Dermis lymphatic vessel endothelial cell (primary cell): Measurements from ENCODE around the gene MYH6. TPM values are rescaled to one million over a fixed set of nuclear protein-coding genes. Genes with fewer than 3 reads are reported as not detected.

Source experiments
- total RNA-seq: library from RNA; depleted of rRNA; stranded (reverse); fragments of >200 nt; gene quantifications from 2 replicates; pipeline ENCODE4 v1.2.1, GENCODE V29; 2014

MYH6 gene
- total RNA-seq = not detected in 2 replicates

GRCh38 chr14:23407516-23408306 lies at the start of gene MYH6:
Gene MYH6 (minus strand): TSS chr14:23408273. CDS start chr14:23407223, 1,050 bp downstream.

GRCh38 chr14:23435543-23436326 lies 27.7 kb upstream of the MYH6 start, which contains the start of gene MYH7:
Gene MYH7 (minus strand): TSS chr14:23435660. CDS start chr14:23433732, 1,928 bp downstream.

GRCh38 chr14:23376482-23377197 lies 31.4 kb downstream of the MYH6 start, which contains the start of gene CMTM5:
Gene CMTM5 (plus strand): TSS chr14:23377046. CDS start chr14:23377252, 206 bp downstream.

GRCh38 chr14:23372509-23372908 lies 35.6 kb downstream of the MYH6 start, which contains the start of gene IL25:
Gene IL25 (plus strand): TSS chr14:23372809.

GRCh38 chr14:23365036-23365731 lies 42.9 kb downstream of the MYH6 start, which contains the start of gene EFS:
Gene EFS (minus strand): TSS chr14:23365172. CDS start chr14:23365025, 147 bp downstream.

GRCh38 chr14:23352506-23353432 lies 55.3 kb downstream of the MYH6 start, which contains the start of gene SLC22A17:
Gene SLC22A17 (minus strand): TSS chr14:23352887.

Other genes starting within 250 kb of the MYH6 start
- 0.11 and 3.1 TPM in 2 replicates for gene SLC7A8, start 224.6 kb downstream of the MYH6 start, total RNA-seq
- gene RNF212B, start 170.3 kb downstream of the MYH6 start, total RNA-seq = not detected in 2 replicates
- gene HOMEZ, start 122.1 kb downstream of the MYH6 start, total RNA-seq = 3.3 and 3.9 TPM in 2 replicates
- gene PPP1R3E, start 105.4 kb downstream of the MYH6 start, total RNA-seq = 2.8 and 3.5 TPM in 2 replicates
- 15.3 and 22.5 TPM in 2 replicates for gene BCL2L2, start 101.4 kb downstream of the MYH6 start, total RNA-seq
- 81.5 and 81.7 TPM in 2 replicates for gene PABPN1, start 86.8 kb downstream of the MYH6 start, total RNA-seq
- gene SLC22A17, start 55.4 kb downstream of the MYH6 start, total RNA-seq = 0.11 and 0.17 TPM in 2 replicates
- gene EFS, start 43.1 kb downstream of the MYH6 start, total RNA-seq = not detected in 2 replicates
- not detected in 2 replicates for gene IL25, start 35.5 kb downstream of the MYH6 start, total RNA-seq
- gene CMTM5, start 31.2 kb downstream of the MYH6 start, total RNA-seq = not detected in 2 replicates
- gene MYH7, start 27.4 kb upstream of the MYH6 start, total RNA-seq = not detected in 2 replicates
- 43.6 and 49.0 TPM in 2 replicates for gene NGDN, start 61.4 kb upstream of the MYH6 start, total RNA-seq
- gene ZFHX2, start 143.5 kb upstream of the MYH6 start, total RNA-seq = 0.09 and 0.11 TPM in 2 replicates
- 7.2 and 7.4 TPM in 2 replicates for gene THTPA, start 148.0 kb upstream of the MYH6 start, total RNA-seq
- gene AP1G2, start 159.5 kb upstream of the MYH6 start, total RNA-seq = 24.2 and 30.0 TPM in 2 replicates
- gene JPH4, start 170.5 kb upstream of the MYH6 start, total RNA-seq = under 0.01 TPM in 1 of 2 replicates, not detected in the other
- gene DHRS2, start 228.1 kb upstream of the MYH6 start, total RNA-seq = 2.9 and 4.1 TPM in 2 replicates